ENCODE data around the gene ZBTB11. TPM values are rescaled to one million over a fixed set of nuclear protein-coding genes. Genes with fewer than 3 reads are reported as not detected.
"Not testable (repeated sequence)": the region's sequence is repeated elsewhere in the genome, so short reads cannot be mapped to it uniquely, and the experiment has no call there.

ZBTB11 gene
- total and polyA plus RNA-seq, 9 of the 15 experiments (the other 6 are each of a cell fraction or from before 2014, with no cell fraction given) = 6.2 to 31.9 (median 21.4) TPM

GRCh38 chr3:101641397-101642115, 35.4 kb downstream of the ZBTB11 start (continued):
- TF ChIP-seq PBX2 (CRISPR knock-in tag; IDR thresholded peaks at IDR 0.05; ENCODE audit: low read depth); TEAD4 (CRISPR knock-in tag; IDR thresholded peaks at IDR 0.05; ENCODE audit: borderline replicate concordance): not testable (repeated sequence)
- peak; percentile 76 for TF ChIP-seq PBX2 (tag; conservative IDR thresholded peaks at IDR 0.05; ENCODE audit: low read depth)
- peak; percentile 81 for TF ChIP-seq JUNB (CRISPR knock-in tag; conservative IDR thresholded peaks at IDR 0.05)
- peak; percentile 80 for TF ChIP-seq SNAPC5 (CRISPR knock-in tag; IDR thresholded peaks at IDR 0.05)
- peak; percentile 90 for TF ChIP-seq NFIX (CRISPR knock-in tag; IDR thresholded peaks at IDR 0.05; ENCODE audit: low read depth)
- TF ChIP-seq ID3 (CRISPR knock-in tag; IDR thresholded peaks at IDR 0.05) = peak; percentile 98
- peak; percentile 100 for TF ChIP-seq ID3 (tag; IDR thresholded peaks at IDR 0.05)
- peak; percentile 31 for TF ChIP-seq NFIC (IDR thresholded peaks at IDR 0.05)
- TF ChIP-seq TEAD2 (tag; IDR thresholded peaks at IDR 0.05) = peak; percentile 96
- peak; percentile 91; the same call in 1 of the 2 replicates for TF ChIP-seq ESRRB (CRISPR knock-in tag; IDR thresholded peaks at IDR 0.05; ENCODE audit: borderline replicate concordance)
- TF ChIP-seq ZFP1 (CRISPR knock-in tag; IDR thresholded peaks at IDR 0.05) = peak; percentile 99
- peak; percentile 100 for TF ChIP-seq CXXC5 (CRISPR knock-in tag; IDR thresholded peaks at IDR 0.05)
- TF ChIP-seq DEAF1 (CRISPR knock-in tag; IDR thresholded peaks at IDR 0.05) = peak; percentile 98
- peak; percentile 82 for TF ChIP-seq TEAD4 (IDR thresholded peaks at IDR 0.05; ENCODE audit: low read length)
- TF ChIP-seq AFF1 (IDR thresholded peaks at IDR 0.05; ENCODE audit: low read depth in 1 of 2, partially characterized antibody in 2 of 2) = peak in 1 of 2 experiments; percentile 72
- peak; percentile 99 for TF ChIP-seq MECOM (CRISPR knock-in tag; IDR thresholded peaks at IDR 0.05)
- TF ChIP-seq CGGBP1 (CRISPR knock-in tag; IDR thresholded peaks at IDR 0.05) = peak; percentile 78
- peak; percentile 79; the same call in 1 of the 2 replicates for TF ChIP-seq KLF1 (tag; IDR thresholded peaks at IDR 0.05)

Data from K562 (cell line).